ENCODE measurements around the gene PLIN3.
"Not testable (repeated sequence)": the region's sequence is repeated elsewhere in the genome, so short reads cannot be mapped to it uniquely, and the experiment has no call there.

PLIN3 gene

DNA sequence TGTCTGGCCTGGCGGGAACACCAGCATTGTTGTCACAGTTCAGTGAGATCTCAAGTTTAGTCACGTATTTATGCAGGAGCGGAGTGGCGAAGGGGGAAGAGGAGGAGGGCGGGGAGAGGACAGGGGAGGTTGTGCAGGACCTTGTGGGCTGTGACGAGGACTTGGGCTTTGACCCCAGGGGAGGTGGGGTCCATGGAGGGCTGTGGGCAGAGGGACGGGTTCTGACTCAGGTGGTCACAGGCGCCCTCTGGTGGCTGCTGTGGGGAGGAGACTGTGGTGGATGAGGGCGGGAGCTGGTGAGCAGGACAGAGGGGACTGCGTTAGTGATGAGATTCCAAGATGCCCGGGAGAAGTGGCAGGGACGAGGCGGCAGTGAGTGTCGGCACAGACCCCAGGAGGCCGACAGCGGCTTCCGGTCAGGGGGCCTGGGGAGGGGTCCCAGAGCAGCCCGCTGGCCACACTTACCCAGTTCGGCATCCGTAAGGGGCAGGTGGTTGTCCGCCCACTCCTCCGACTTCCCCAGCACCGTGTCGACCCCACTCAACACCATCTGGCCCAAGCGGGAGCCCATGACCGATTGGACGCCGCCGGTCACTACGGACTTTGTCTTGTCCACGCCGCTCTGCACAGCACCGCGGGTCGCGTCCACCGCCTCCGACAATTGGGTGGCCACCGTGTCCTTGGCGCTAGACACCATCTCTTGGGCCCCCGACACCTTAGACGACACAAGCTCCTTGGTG is 15.7 kb downstream of the PLIN3 start:
- Histone ChIP-seq H3K4me1 (ENCODE audit: low read length) (peaks cover 24% of the 10 kb centered on the region), H3K27ac (ENCODE audit: low read length) (no peak overlapping the region), H3K9me3 (ENCODE audit: insufficient read depth, low read length) (no peaks in the 10 kb centered on the region), H4K20me1 (ENCODE audit: insufficient read depth, low read length) (no peaks in the 10 kb centered on the region), H3K36me3 (replicated peaks; ENCODE audit: low read depth, low read length) (peaks cover 19% of the 10 kb centered on the region), H3K27me3 (ENCODE audit: low read depth, low read length) (no peaks in the 10 kb centered on the region), H3K4me2 (ENCODE audit: low read length) (peak overlapping the region; percentile 64), H3K79me2 (ENCODE audit: low read length) (no peaks in the 10 kb centered on the region), H3K9ac (ENCODE audit: low read length) (no peak overlapping the region), H3K4me3 (ENCODE audit: low read length) (peak overlapping the region; percentile 37; the same call in 1 of the 2 replicates), H2AFZ (ENCODE audit: low read depth, low read length) (no peak overlapping the region)
- no peak for TF ChIP-seq EZH2phosphoT487 (IDR thresholded peaks at IDR 0.05; ENCODE audit: low read depth)
- TF ChIP-seq, protein P1, sequence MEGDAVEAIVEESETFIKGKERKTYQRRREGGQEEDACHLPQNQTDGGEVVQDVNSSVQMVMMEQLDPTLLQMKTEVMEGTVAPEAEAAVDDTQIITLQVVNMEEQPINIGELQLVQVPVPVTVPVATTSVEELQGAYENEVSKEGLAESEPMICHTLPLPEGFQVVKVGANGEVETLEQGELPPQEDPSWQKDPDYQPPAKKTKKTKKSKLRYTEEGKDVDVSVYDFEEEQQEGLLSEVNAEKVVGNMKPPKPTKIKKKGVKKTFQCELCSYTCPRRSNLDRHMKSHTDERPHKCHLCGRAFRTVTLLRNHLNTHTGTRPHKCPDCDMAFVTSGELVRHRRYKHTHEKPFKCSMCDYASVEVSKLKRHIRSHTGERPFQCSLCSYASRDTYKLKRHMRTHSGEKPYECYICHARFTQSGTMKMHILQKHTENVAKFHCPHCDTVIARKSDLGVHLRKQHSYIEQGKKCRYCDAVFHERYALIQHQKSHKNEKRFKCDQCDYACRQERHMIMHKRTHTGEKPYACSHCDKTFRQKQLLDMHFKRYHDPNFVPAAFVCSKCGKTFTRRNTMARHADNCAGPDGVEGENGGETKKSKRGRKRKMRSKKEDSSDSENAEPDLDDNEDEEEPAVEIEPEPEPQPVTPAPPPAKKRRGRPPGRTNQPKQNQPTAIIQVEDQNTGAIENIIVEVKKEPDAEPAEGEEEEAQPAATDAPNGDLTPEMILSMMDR (IDR thresholded peaks at IDR 0.05; ENCODE audit: low read depth, low read length) = peak; percentile 98

DNA sequence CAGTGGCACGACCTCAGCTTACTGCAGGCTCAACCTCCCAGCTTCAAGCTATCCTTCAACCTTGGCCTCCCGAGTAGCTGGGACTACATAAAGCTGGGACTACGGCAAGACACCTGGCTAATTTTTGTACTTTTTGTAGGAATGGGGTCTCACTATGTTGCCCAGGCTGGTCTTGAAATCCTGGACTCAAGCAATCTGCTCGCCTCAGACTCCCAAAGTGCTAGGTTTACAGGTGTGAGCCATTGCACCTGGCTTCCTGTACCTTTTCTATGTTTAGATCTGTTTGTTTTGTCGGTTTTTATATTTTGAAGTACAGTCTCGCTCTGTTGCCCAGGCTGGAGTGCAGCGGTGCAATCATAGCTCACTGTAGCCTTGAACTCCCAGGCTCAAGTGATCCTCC is 18.4 kb downstream of the PLIN3 start:
- peaks cover 15% of the 10 kb centered on the region for H3K36me3 ChIP-seq (replicated peaks; ENCODE audit: low read depth, low read length)
- H3K9me3 ChIP-seq (ENCODE audit: insufficient read depth, low read length) = no peaks in the 10 kb centered on the region
- no peak for TF ChIP-seq EZH2phosphoT487 (IDR thresholded peaks at IDR 0.05; ENCODE audit: low read depth)
- TF ChIP-seq, protein P1 (IDR thresholded peaks at IDR 0.05; ENCODE audit: low read depth, low read length) = no peak
- no peak overlapping the region for H3K4me3 ChIP-seq (ENCODE audit: low read length)
- no peak overlapping the region for H3K27ac ChIP-seq (ENCODE audit: low read length)
- no peaks in the 10 kb centered on the region for H4K20me1 ChIP-seq (ENCODE audit: insufficient read depth, low read length)
- no peak overlapping the region for H2AFZ ChIP-seq (ENCODE audit: low read depth, low read length)
- no peaks in the 10 kb centered on the region for H3K79me2 ChIP-seq (ENCODE audit: low read length)
- H3K4me2 ChIP-seq (ENCODE audit: low read length) = no peak overlapping the region
- peaks cover 30% of the 10 kb centered on the region for H3K4me1 ChIP-seq (ENCODE audit: low read length)
- no peak overlapping the region for H3K9ac ChIP-seq (ENCODE audit: low read length)
- no peaks in the 10 kb centered on the region for H3K27me3 ChIP-seq (ENCODE audit: low read depth, low read length)

DNA sequence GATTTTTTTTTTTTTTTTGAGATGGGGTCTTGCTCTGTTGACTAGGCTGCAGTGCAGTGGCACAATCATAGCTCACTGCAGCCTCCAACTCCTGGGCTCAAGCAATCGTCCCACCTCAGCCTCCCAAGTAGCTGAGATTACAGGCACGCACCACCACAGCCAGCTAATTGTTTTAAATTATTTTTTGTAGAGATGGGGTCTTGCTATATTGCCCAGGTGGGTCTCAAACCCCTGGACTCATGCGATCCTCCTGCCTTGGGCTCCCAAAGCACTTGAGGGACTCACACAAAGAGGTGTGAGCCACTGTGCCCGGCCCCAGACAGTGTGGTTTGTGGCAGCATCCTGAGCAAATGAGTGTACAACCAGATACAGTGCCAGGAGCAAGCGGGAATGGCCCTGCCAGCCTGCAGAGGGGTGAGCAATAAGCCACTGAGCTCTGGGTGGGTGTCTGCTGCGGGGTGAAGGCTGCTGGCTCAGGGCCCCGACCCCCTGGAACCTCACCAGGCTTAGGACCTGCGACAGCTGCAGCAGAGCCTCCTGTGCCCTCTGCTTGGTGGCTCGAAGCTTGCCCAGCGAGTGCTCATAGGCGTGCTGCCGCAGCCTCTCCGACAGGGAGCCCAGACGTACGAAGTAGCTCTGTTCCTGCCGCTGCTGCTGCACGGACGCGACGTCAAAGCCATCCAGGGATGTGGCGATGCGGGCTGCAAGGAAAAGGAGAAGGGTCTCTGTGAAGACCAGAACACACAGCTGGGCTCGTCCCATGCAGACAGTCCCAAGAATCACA is 20.1 kb downstream of the PLIN3 start:
- Histone ChIP-seq H3K79me2 (ENCODE audit: low read length) (no peaks in the 10 kb centered on the region), H3K9me3 (ENCODE audit: insufficient read depth, low read length) (no peaks in the 10 kb centered on the region)

DNA sequence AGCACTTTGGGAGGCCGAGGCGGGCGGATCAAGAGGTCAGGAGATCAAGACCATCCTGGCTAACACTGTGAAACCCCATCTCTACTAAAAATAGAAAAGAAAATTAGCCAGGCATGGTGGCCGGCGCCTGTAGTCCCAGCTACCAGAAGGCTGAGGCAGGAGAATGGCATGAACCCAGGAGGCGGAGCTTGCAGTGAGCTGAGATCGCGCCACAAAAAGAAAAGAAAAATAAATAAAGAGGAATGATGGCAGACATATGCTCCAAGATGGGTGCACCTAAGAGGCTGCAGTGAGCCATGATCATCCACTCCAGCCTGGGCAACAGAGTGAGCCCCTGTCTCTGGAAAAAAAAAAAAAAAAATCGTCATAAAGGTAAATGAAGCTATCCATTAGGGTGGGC is 21.5 kb downstream of the PLIN3 start:
- peaks cover 23% of the 10 kb centered on the region for H3K36me3 ChIP-seq (replicated peaks; ENCODE audit: low read depth, low read length)
- H3K9ac ChIP-seq (ENCODE audit: low read length); H3K9me3 ChIP-seq (ENCODE audit: insufficient read depth, low read length); H3K27me3 ChIP-seq (ENCODE audit: low read depth, low read length); H4K20me1 ChIP-seq (ENCODE audit: insufficient read depth, low read length); H2AFZ ChIP-seq (ENCODE audit: low read depth, low read length); H3K4me3 ChIP-seq (ENCODE audit: low read length); H3K79me2 ChIP-seq (ENCODE audit: low read length); H3K27ac ChIP-seq (ENCODE audit: low read length); H3K4me2 ChIP-seq (ENCODE audit: low read length): not testable (repeated sequence)
- peaks cover 27% of the 10 kb centered on the region for H3K4me1 ChIP-seq (ENCODE audit: low read length)

More for the DNA sequence above, 20.1 kb downstream of the PLIN3 start:
- TF ChIP-seq EZH2phosphoT487 (IDR thresholded peaks at IDR 0.05; ENCODE audit: low read depth) = no peak
- TF ChIP-seq, protein P1 (IDR thresholded peaks at IDR 0.05; ENCODE audit: low read depth, low read length) = no peak
- no peak overlapping the region for H3K27ac ChIP-seq (ENCODE audit: low read length)
- no peak overlapping the region for H3K4me2 ChIP-seq (ENCODE audit: low read length)
- peaks cover 35% of the 10 kb centered on the region for H3K4me1 ChIP-seq (ENCODE audit: low read length)
- H3K4me3 ChIP-seq (ENCODE audit: low read length) = no peak overlapping the region
- H2AFZ ChIP-seq (ENCODE audit: low read depth, low read length) = no peak overlapping the region
- no peaks in the 10 kb centered on the region for H3K27me3 ChIP-seq (ENCODE audit: low read depth, low read length)
- H4K20me1 ChIP-seq (ENCODE audit: insufficient read depth, low read length) = no peaks in the 10 kb centered on the region
- no peak overlapping the region for H3K9ac ChIP-seq (ENCODE audit: low read length)
- H3K36me3 ChIP-seq (replicated peaks; ENCODE audit: low read depth, low read length) = peaks cover 20% of the 10 kb centered on the region

Measured in OCI-LY3 (cell line).